OCI-LY1 (cell line): ENCODE data around the gene FAM72D.
"Not testable (repeated sequence)": the region's sequence is repeated elsewhere in the genome, so short reads cannot be mapped to it uniquely, and the experiment has no call there.

Source experiments
- EZH2 ChIP-seq: fragments of 200-600 bp; sonication (generic), shearing (Covaris generic); IDR thresholded peaks from 2 replicates; pipeline ENCODE4 v1.8.0; 2017; ENCODE audit warnings: borderline replicate concordance, mixed run types, mild to moderate bottlenecking, antibody characterized with exemption, low read length, moderate library complexity, mixed read lengths
- TF ChIP-seq, protein P1 (sequence below): fragments of 200-600 bp; sonication (generic), shearing (Covaris generic); IDR thresholded peaks from 2 replicates; pipeline ENCODE4 v1.5.1; 2017; ENCODE audit warnings: mild to moderate bottlenecking, antibody characterized with exemption, low read length, moderate library complexity, mixed read lengths

DNA sequence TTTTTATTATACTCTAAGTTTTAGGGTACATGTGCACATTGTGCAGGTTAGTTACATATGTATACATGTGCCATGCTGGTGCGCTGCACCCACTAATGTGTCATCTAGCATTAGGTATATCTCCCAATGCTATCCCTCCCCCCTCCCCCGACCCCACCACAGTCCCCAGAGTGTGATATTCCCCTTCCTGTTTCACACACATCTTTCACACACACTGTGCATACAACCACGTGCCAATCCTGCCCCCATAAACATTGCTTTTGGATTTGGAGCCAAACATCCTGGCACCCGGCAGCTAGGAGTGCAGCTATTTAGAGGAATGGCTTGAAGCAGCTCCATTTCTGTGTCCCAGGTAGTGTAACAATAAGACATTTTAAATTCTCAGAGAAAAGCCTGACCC, 51.4 kb downstream of the FAM72D start:
- TF ChIP-seq, protein P1, sequence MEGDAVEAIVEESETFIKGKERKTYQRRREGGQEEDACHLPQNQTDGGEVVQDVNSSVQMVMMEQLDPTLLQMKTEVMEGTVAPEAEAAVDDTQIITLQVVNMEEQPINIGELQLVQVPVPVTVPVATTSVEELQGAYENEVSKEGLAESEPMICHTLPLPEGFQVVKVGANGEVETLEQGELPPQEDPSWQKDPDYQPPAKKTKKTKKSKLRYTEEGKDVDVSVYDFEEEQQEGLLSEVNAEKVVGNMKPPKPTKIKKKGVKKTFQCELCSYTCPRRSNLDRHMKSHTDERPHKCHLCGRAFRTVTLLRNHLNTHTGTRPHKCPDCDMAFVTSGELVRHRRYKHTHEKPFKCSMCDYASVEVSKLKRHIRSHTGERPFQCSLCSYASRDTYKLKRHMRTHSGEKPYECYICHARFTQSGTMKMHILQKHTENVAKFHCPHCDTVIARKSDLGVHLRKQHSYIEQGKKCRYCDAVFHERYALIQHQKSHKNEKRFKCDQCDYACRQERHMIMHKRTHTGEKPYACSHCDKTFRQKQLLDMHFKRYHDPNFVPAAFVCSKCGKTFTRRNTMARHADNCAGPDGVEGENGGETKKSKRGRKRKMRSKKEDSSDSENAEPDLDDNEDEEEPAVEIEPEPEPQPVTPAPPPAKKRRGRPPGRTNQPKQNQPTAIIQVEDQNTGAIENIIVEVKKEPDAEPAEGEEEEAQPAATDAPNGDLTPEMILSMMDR = not testable (repeated sequence)
- not testable (repeated sequence) for TF ChIP-seq EZH2
